ENCODE results near the gene BRINP1. TPM values are rescaled to one million over a fixed set of nuclear protein-coding genes. Genes with fewer than 3 reads are reported as not detected.

BRINP1 gene, protein sequence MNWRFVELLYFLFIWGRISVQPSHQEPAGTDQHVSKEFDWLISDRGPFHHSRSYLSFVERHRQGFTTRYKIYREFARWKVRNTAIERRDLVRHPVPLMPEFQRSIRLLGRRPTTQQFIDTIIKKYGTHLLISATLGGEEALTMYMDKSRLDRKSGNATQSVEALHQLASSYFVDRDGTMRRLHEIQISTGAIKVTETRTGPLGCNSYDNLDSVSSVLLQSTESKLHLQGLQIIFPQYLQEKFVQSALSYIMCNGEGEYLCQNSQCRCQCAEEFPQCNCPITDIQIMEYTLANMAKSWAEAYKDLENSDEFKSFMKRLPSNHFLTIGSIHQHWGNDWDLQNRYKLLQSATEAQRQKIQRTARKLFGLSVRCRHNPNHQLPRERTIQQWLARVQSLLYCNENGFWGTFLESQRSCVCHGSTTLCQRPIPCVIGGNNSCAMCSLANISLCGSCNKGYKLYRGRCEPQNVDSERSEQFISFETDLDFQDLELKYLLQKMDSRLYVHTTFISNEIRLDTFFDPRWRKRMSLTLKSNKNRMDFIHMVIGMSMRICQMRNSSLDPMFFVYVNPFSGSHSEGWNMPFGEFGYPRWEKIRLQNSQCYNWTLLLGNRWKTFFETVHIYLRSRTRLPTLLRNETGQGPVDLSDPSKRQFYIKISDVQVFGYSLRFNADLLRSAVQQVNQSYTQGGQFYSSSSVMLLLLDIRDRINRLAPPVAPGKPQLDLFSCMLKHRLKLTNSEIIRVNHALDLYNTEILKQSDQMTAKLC
- 1 to 10 TPM; 1.2 to 1.7 TPM for total RNA-seq
- 1.8 TPM for polyA plus RNA-seq (ENCODE audit: insufficient read depth, low read depth, low replicate concordance)
- long read RNA-seq, donor 1, result 0 reads
- long read RNA-seq, donor 2, result 0 reads

DNA sequence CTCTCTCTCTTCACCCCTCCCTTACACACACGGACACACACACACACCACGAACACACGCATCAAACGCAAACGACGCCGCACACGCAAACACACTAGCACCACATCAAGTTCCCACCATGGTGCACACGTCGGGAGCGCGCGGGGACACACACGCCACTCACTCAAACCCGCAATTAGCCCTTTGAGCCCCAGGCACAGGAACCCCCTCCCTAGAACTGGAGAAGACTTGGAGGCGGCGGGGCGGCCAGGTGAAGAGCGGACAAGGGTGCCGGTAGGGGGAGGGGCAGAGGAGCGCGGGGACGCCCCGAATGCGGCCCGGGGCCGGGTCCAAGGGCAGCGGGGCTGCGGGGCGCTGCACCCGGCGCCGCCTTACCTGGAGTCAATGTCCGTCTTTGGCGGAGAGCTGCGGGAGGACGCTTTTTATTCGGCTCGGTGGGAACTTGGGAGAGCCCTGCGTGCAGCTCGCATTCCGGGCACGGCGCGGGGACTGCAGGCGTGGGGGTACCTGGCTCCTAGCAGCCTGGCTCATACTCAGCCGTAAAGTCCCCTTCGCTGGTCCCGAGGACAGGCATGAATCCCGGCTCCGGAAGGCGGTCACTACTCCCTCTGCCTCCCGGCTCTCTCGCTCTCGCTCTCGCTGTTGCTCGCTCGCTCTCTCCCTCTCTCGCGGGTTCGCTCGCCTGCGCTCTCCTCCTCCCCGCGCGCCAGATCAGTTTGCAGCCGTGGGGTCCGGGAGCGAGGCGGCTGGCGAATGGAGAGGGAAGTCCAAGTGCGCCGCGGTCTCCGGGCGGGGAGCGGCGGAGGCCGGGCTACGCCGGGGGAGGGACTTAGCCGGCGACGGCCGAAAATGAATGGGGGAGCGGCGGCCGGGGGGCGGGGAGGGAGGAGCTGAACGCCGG lies at the start of gene BRINP1:
Gene BRINP1 (minus strand): TSS at position 755 of the 901 bp plus-strand sequence. CDS start 56,080 bp downstream, outside the sequence.
- Histone ChIP-seq H3K4me3 (peak within 1 kb of the TSS; percentile 49), H3K4me1 (peaks cover 9% of the 10 kb centered on the region), H3K9me3 (no peaks in the 10 kb centered on the region), H3K27me3 (no peaks in the 10 kb centered on the region), H3K36me3 (ENCODE audit: low read depth, missing control alignments) (no peaks in the 10 kb centered on the region), H3K27ac (no peak within 1 kb of the TSS)
- TF ChIP-seq, protein P1, sequence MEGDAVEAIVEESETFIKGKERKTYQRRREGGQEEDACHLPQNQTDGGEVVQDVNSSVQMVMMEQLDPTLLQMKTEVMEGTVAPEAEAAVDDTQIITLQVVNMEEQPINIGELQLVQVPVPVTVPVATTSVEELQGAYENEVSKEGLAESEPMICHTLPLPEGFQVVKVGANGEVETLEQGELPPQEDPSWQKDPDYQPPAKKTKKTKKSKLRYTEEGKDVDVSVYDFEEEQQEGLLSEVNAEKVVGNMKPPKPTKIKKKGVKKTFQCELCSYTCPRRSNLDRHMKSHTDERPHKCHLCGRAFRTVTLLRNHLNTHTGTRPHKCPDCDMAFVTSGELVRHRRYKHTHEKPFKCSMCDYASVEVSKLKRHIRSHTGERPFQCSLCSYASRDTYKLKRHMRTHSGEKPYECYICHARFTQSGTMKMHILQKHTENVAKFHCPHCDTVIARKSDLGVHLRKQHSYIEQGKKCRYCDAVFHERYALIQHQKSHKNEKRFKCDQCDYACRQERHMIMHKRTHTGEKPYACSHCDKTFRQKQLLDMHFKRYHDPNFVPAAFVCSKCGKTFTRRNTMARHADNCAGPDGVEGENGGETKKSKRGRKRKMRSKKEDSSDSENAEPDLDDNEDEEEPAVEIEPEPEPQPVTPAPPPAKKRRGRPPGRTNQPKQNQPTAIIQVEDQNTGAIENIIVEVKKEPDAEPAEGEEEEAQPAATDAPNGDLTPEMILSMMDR (IDR thresholded peaks at IDR 0.05), result no peak
- TF ChIP-seq POLR2A (IDR thresholded peaks at IDR 0.05), result no peak
- intact Hi-C loops (cut with DNase I; ENCODE audit: low total_unique reads), result no loop called here
- WGBS, 2 donors, result 1 to 2% methylated on average over 68 to 91 of the region's 91 CpGs
- peak; percentile 54 for DNase-seq

- Histone ChIP-seq H3K9me3 (no peaks in the 10 kb centered on the region), H3K27ac (no peak overlapping the region), H3K4me3 (no peak overlapping the region), H3K27me3 (no peaks in the 10 kb centered on the region), H3K4me1 (no peaks in the 10 kb centered on the region), H3K36me3 (ENCODE audit: low read depth, missing control alignments) (no peaks in the 10 kb centered on the region)
- intact Hi-C loops (cut with DNase I; ENCODE audit: low total_unique reads), result no loop called here
- no peak for DNase-seq
- WGBS, 2 donors, result 89 to 90% methylated on average over 1 of the region's 1 CpG
- no peak for TF ChIP-seq POLR2A (IDR thresholded peaks at IDR 0.05)
- TF ChIP-seq, protein P1 (IDR thresholded peaks at IDR 0.05), result no peak
Measured at GRCh38 chr9:119418721-119419120, 49.5 kb upstream of the BRINP1 start.

DNA sequence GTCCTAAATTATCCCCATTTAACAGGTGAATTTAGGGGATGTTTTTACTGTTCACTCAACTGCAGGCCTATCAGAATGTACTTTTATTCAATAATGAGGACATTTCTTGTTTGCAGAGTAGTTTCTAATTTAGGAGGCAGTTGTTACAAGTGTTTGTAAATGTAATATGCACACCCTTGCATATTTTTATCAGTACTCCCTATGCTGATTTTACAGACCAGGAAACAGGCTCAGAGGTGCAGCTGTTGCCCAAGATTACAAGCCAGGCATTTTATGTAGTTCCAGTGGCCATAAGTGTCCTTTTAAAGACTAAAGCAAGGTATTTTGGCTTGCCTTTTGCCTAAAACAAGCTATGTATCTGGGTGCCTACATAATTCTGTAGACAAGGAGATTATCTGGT lies 47.6 kb upstream of the BRINP1 start:
- no peaks in the 10 kb centered on the region for H3K27me3 ChIP-seq
- H3K9me3 ChIP-seq, result no peaks in the 10 kb centered on the region
- H3K36me3 ChIP-seq (ENCODE audit: low read depth, missing control alignments), result no peaks in the 10 kb centered on the region
- no peaks in the 10 kb centered on the region for H3K4me1 ChIP-seq
- H3K27ac ChIP-seq, result no peak overlapping the region
- no peak for DNase-seq
- intact Hi-C loops (cut with DNase I; ENCODE audit: low total_unique reads), result no loop called here
- no peak overlapping the region for H3K4me3 ChIP-seq
- TF ChIP-seq, protein P1 (IDR thresholded peaks at IDR 0.05), result no peak
- no peak for TF ChIP-seq POLR2A (IDR thresholded peaks at IDR 0.05)

DNA sequence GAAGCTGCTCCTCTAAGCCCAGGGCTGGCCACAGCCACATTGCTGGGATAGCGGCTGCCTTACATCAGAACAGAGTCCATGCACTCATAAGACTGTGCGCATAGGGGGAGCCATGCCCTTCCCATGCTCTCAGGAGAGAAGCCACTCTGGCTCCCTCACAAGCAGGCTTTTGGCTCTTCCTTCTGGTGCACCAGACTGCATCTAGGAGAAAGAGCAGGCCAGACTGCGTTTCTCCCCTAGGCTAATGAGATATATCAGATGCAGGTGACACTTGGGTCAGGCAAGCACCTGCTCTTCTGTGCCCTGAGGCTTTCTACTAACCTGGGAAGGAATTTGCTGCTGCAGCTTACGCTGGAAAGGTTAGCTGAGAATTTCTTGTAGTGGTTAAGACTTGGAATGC lies 43.2 kb upstream of the BRINP1 start:
- WGBS, 2 donors, result 82 to 87% methylated on average over 4 of the region's 4 CpGs

More for the DNA sequence above, 43.2 kb upstream of the BRINP1 start:
- Histone ChIP-seq H3K9me3 (no peaks in the 10 kb centered on the region), H3K36me3 (ENCODE audit: low read depth, missing control alignments) (no peaks in the 10 kb centered on the region), H3K4me1 (no peaks in the 10 kb centered on the region), H3K27ac (no peak overlapping the region), H3K4me3 (no peak overlapping the region), H3K27me3 (no peaks in the 10 kb centered on the region)
- DNase-seq, result no peak
- intact Hi-C loops (cut with DNase I; ENCODE audit: low total_unique reads), result no loop called here
- TF ChIP-seq, protein P1 (IDR thresholded peaks at IDR 0.05), result no peak
- no peak for TF ChIP-seq POLR2A (IDR thresholded peaks at IDR 0.05)
